ENCODE measurements around the gene AUTS2. TPM values are rescaled to one million over a fixed set of nuclear protein-coding genes. Genes with fewer than 3 reads are reported as not detected.

Gene AUTS2
- total RNA-seq, 5 donors from 2014 or later (not counting 1 experiment from before 2014, with no cell fraction given): 10.6 to 66.2 (median 37.6) TPM

GRCh38 chr7:70723339-70723738 is 1125.1 kb downstream of the AUTS2 start:
- H3K4me3 Mint-ChIP-seq: no peak overlapping the region
- Histone ChIP-seq H3K4me1 (ENCODE audit: control insufficient read depth in 1 of 2, extremely low read depth in 1 of 2, insufficient read depth in 2 of 2, low read length in 2 of 2) (peaks cover 13 to 19% of the 10 kb centered on the region in 2 experiments), H3K36me3 (ENCODE audit: control insufficient read depth in 2 of 2, extremely low read depth in 1 of 2, insufficient read depth in 1 of 2, low read length in 1 of 2) (no peaks in the 10 kb centered on the region), H3K27ac (ENCODE audit: low read length) (no peak overlapping the region), H3K4me3 (ENCODE audit: control insufficient read depth in 1 of 2, extremely low read depth in 1 of 2, low read length in 1 of 2) (no peak overlapping the region), H3K27me3 (replicated peaks in 1 of 2; ENCODE audit: control insufficient read depth in 2 of 2, extremely low read depth in 1 of 2, insufficient read depth in 2 of 2, low read length in 1 of 2) (no peaks in the 10 kb centered on the region), H3K9me3 (no peaks in the 10 kb centered on the region)
- H3K36me3 Mint-ChIP-seq: no peaks in the 10 kb centered on the region
- H3K9me3 Mint-ChIP-seq: peaks cover 0 to 4% (median 0%) of the 10 kb centered on the region in 3 donors
- H3K27me3 Mint-ChIP-seq: no peaks in the 10 kb centered on the region
- WGBS (ENCODE audit: insufficient coverage): 100% methylated on average over 1 of the region's 5 CpGs
- H3K4me1 Mint-ChIP-seq: peaks cover 16 to 47% (median 26%) of the 10 kb centered on the region in 3 donors
- no peak overlapping the region for H3K27ac Mint-ChIP-seq
- ChIA-PET POLR2A (no interaction called here), CTCF (interaction anchor here (0.8 to 1.4 kb wide), 2 partner anchors 9 to 52 kb away, joined by 3 read pairs; no protein-coding TSS in a partner anchor)
- no peak for ATAC-seq (replicated peaks in 1 of 4)
- DNase-seq: no peak

- POLR2A ChIA-PET: no interaction called here
These were observed 1127.2 kb downstream of the AUTS2 start for GRCh38 chr7:70725448-70725847.

DNA sequence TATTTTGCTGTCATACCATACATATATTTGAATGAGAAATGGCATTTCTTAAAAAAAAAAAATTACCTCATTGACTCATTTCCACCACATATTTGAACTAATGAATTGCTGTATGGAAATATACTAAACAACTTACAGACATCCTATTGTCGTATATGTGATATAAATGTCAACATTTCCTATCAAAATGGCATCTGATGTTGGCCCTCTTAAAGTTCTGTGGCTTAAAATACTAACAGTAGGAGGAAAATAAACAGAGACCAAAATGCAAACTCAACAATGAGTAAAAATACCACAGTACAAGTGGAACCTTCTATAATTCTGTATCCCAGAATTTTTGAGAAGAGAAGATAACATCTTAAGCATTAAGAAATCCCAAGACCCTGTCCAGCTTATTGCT is 1128.0 kb downstream of the AUTS2 start:
- Mint-ChIP-seq H3K4me1 (peaks cover 5 to 36% (median 11%) of the 10 kb centered on the region in 3 donors), H3K9me3 (peaks cover 0 to 9% (median 3%) of the 10 kb centered on the region in 3 donors), H3K4me3 (no peak overlapping the region), H3K27me3 (no peaks in the 10 kb centered on the region), H3K36me3 (peaks cover 4% of the 10 kb centered on the region), H3K27ac (no peak overlapping the region)
- no CpG with 5 or more reads among the region's 1 CpG for WGBS (ENCODE audit: insufficient coverage)
- no peaks in the 10 kb centered on the region for H3K36me3 ChIP-seq (ENCODE audit: control insufficient read depth in 2 of 2, extremely low read depth in 1 of 2, insufficient read depth in 1 of 2, low read length in 1 of 2)
- ChIA-PET CTCF (no interaction called here), POLR2A (no interaction called here)
- no peaks in the 10 kb centered on the region for H3K9me3 ChIP-seq
- ATAC-seq (replicated peaks in 1 of 4) (no peak), DNase-seq (no peak)
- no peaks in the 10 kb centered on the region for H3K27me3 ChIP-seq (replicated peaks in 1 of 2; ENCODE audit: control insufficient read depth in 2 of 2, extremely low read depth in 1 of 2, insufficient read depth in 2 of 2, low read length in 1 of 2)
- H3K4me1 ChIP-seq (ENCODE audit: control insufficient read depth in 1 of 2, extremely low read depth in 1 of 2, insufficient read depth in 2 of 2, low read length in 2 of 2): peaks cover 7 to 13% of the 10 kb centered on the region in 2 experiments
- H3K27ac ChIP-seq (ENCODE audit: low read length): no peak overlapping the region
- H3K4me3 ChIP-seq (ENCODE audit: control insufficient read depth in 1 of 2, extremely low read depth in 1 of 2, low read length in 1 of 2): no peak overlapping the region

More at GRCh38 chr7:70725448-70725847, 1127.2 kb downstream of the AUTS2 start:
- no peaks in the 10 kb centered on the region for H3K27me3 ChIP-seq (replicated peaks in 1 of 2; ENCODE audit: control insufficient read depth in 2 of 2, extremely low read depth in 1 of 2, insufficient read depth in 2 of 2, low read length in 1 of 2)
- Mint-ChIP-seq H3K36me3 (peaks cover 4% of the 10 kb centered on the region), H3K27ac (no peak overlapping the region), H3K4me3 (no peak overlapping the region), H3K27me3 (no peaks in the 10 kb centered on the region), H3K4me1 (peaks cover 8 to 39% (median 14%) of the 10 kb centered on the region in 3 donors), H3K9me3 (peaks cover 0 to 7% (median 2%) of the 10 kb centered on the region in 3 donors)
- WGBS (ENCODE audit: insufficient coverage): 88% methylated on average over 1 of the region's 2 CpGs
- H3K36me3 ChIP-seq (ENCODE audit: control insufficient read depth in 2 of 2, extremely low read depth in 1 of 2, insufficient read depth in 1 of 2, low read length in 1 of 2): no peaks in the 10 kb centered on the region
- no peaks in the 10 kb centered on the region for H3K9me3 ChIP-seq
- CTCF ChIA-PET: no interaction called here
- no peak overlapping the region for H3K4me3 ChIP-seq (ENCODE audit: control insufficient read depth in 1 of 2, extremely low read depth in 1 of 2, low read length in 1 of 2)
- peaks cover 8 to 13% of the 10 kb centered on the region in 2 experiments for H3K4me1 ChIP-seq (ENCODE audit: control insufficient read depth in 1 of 2, extremely low read depth in 1 of 2, insufficient read depth in 2 of 2, low read length in 2 of 2)
- H3K27ac ChIP-seq (ENCODE audit: low read length): no peak overlapping the region
- no peak for ATAC-seq (replicated peaks in 1 of 4)
- DNase-seq: no peak

- no peaks in the 10 kb centered on the region for H3K9me3 ChIP-seq
- no peak overlapping the region for H3K27ac ChIP-seq (ENCODE audit: low read length)
- H3K4me3 ChIP-seq (ENCODE audit: control insufficient read depth in 1 of 2, extremely low read depth in 1 of 2, low read length in 1 of 2): no peak overlapping the region
- DNase-seq (no peak), ATAC-seq (replicated peaks in 1 of 4) (no peak)
- Mint-ChIP-seq H3K27me3 (no peaks in the 10 kb centered on the region), H3K9me3 (peaks cover 0 to 9% (median 3%) of the 10 kb centered on the region in 3 donors), H3K36me3 (peaks cover 4% of the 10 kb centered on the region), H3K4me3 (no peak overlapping the region), H3K27ac (no peak overlapping the region), H3K4me1 (peaks cover 5 to 35% (median 10%) of the 10 kb centered on the region in 3 donors)
- no peaks in the 10 kb centered on the region for H3K36me3 ChIP-seq (ENCODE audit: control insufficient read depth in 2 of 2, extremely low read depth in 1 of 2, insufficient read depth in 1 of 2, low read length in 1 of 2)
- no peaks in the 10 kb centered on the region for H3K27me3 ChIP-seq (replicated peaks in 1 of 2; ENCODE audit: control insufficient read depth in 2 of 2, extremely low read depth in 1 of 2, insufficient read depth in 2 of 2, low read length in 1 of 2)
- WGBS (ENCODE audit: insufficient coverage): 86% methylated on average over 4 of the region's 9 CpGs
- ChIA-PET POLR2A (no interaction called here), CTCF (interaction anchor here in 1 of 2 donors (0.6 kb wide), 1 partner anchor 667 kb away, joined by 3 read pairs; no protein-coding TSS in a partner anchor)
- H3K4me1 ChIP-seq (ENCODE audit: control insufficient read depth in 1 of 2, extremely low read depth in 1 of 2, insufficient read depth in 2 of 2, low read length in 2 of 2): peaks cover 7 to 14% of the 10 kb centered on the region in 2 experiments
These were observed 1128.7 kb downstream of the AUTS2 start for GRCh38 chr7:70726951-70727378.

DNA sequence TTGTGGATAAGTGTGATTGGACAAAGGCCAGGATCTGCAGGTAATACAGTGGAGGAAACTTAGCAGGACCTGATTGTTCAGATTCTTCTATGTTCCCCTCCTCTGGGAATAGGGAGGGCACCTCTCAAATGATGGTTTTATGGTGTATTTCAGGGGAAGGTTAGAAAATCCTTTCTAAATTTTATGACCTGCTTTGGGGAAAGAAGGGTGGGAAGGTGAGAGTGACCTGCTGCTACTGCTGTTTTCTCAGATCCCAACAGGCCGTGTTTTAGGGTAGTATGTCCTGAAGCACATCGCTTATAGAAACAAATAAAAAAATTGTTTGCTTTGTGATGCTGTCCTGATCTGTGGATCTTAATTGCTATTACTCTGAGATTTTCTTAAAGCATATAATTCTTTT is 1129.6 kb downstream of the AUTS2 start:
- H3K36me3 ChIP-seq (ENCODE audit: control insufficient read depth in 2 of 2, extremely low read depth in 1 of 2, insufficient read depth in 1 of 2, low read length in 1 of 2): no peaks in the 10 kb centered on the region
- no peaks in the 10 kb centered on the region for H3K27me3 Mint-ChIP-seq
- DNase-seq (no peak), ATAC-seq (replicated peaks in 1 of 4) (no peak)
- WGBS (ENCODE audit: insufficient coverage): no CpG with 5 or more reads among the region's 2 CpGs
- no peak overlapping the region for H3K4me3 ChIP-seq (ENCODE audit: control insufficient read depth in 1 of 2, extremely low read depth in 1 of 2, low read length in 1 of 2)
- H3K4me1 ChIP-seq (ENCODE audit: control insufficient read depth in 1 of 2, extremely low read depth in 1 of 2, insufficient read depth in 2 of 2, low read length in 2 of 2): peaks cover 7 to 12% of the 10 kb centered on the region in 2 experiments
- H3K36me3 Mint-ChIP-seq: peaks cover 4% of the 10 kb centered on the region
- no peaks in the 10 kb centered on the region for H3K27me3 ChIP-seq (replicated peaks in 1 of 2; ENCODE audit: control insufficient read depth in 2 of 2, extremely low read depth in 1 of 2, insufficient read depth in 2 of 2, low read length in 1 of 2)
- H3K4me1 Mint-ChIP-seq: peaks cover 5 to 34% (median 15%) of the 10 kb centered on the region in 3 donors
- no peaks in the 10 kb centered on the region for H3K9me3 ChIP-seq
- no peak overlapping the region for H3K4me3 Mint-ChIP-seq
- peaks cover 0 to 13% (median 3%) of the 10 kb centered on the region in 3 donors for H3K9me3 Mint-ChIP-seq
- POLR2A ChIA-PET: no interaction called here
- no peak overlapping the region for H3K27ac ChIP-seq (ENCODE audit: low read length)
- CTCF ChIA-PET: no interaction called here
- H3K27ac Mint-ChIP-seq: no peak overlapping the region

- H3K27ac ChIP-seq (ENCODE audit: low read length): no peak overlapping the region
- H3K4me3 ChIP-seq (ENCODE audit: control insufficient read depth in 1 of 2, extremely low read depth in 1 of 2, low read length in 1 of 2): no peak overlapping the region
- no peaks in the 10 kb centered on the region for H3K36me3 ChIP-seq (ENCODE audit: control insufficient read depth in 2 of 2, extremely low read depth in 1 of 2, insufficient read depth in 1 of 2, low read length in 1 of 2)
- CTCF ChIA-PET: no interaction called here
- ATAC-seq (replicated peaks in 1 of 4): no peak
- H3K9me3 ChIP-seq: no peaks in the 10 kb centered on the region
- WGBS (ENCODE audit: insufficient coverage): 79% methylated on average over 3 of the region's 13 CpGs
- Mint-ChIP-seq H3K36me3 (peaks cover 4% of the 10 kb centered on the region), H3K9me3 (peaks cover 0 to 14% (median 3%) of the 10 kb centered on the region in 3 donors), H3K27ac (no peak overlapping the region), H3K27me3 (no peaks in the 10 kb centered on the region), H3K4me3 (no peak overlapping the region), H3K4me1 (peaks cover 5 to 31% (median 16%) of the 10 kb centered on the region in 3 donors)
- peaks cover 7% of the 10 kb centered on the region in 2 experiments for H3K4me1 ChIP-seq (ENCODE audit: control insufficient read depth in 1 of 2, extremely low read depth in 1 of 2, insufficient read depth in 2 of 2, low read length in 2 of 2)
- POLR2A ChIA-PET: no interaction called here
- H3K27me3 ChIP-seq (replicated peaks in 1 of 2; ENCODE audit: control insufficient read depth in 2 of 2, extremely low read depth in 1 of 2, insufficient read depth in 2 of 2, low read length in 1 of 2): no peaks in the 10 kb centered on the region
- DNase-seq: no peak
These were observed 1130.7 kb downstream of the AUTS2 start for GRCh38 chr7:70728872-70729552.

All from T-cell (primary cell).